KOPT-K1 (cell line): Measurements from ENCODE around the gene SLC45A1.
"Not testable (repeated sequence)": the region's sequence is repeated elsewhere in the genome, so short reads cannot be mapped to it uniquely, and the experiment has no call there.

Experiments used
- H3K27ac ChIP-seq: fragments of 200-600 bp; sonication (generic); 2 replicates; pipeline ENCODE4 v1.5.1; 2016; ENCODE audit warnings: antibody characterized with exemption, mild to moderate bottlenecking, low read depth, low read length; ENCODE audit not compliant: poor library complexity, severe bottlenecking
- H3K36me3 ChIP-seq: fragments of 200-600 bp; sonication (generic); 2 replicates; pipeline ENCODE4 v1.5.1; 2017; ENCODE audit warnings: antibody characterized with exemption, mild to moderate bottlenecking, low read length, moderate library complexity; ENCODE audit not compliant: insufficient read depth
- H3K9me3 ChIP-seq: fragments of 200-600 bp; sonication (generic); 2 replicates; pipeline ENCODE4 v1.5.1; 2017; ENCODE audit warnings: antibody characterized with exemption, low read length, mild to moderate bottlenecking; ENCODE audit not compliant: insufficient read depth, poor library complexity, severe bottlenecking

SLC45A1 gene

GRCh38 chr1:8373581-8374241 is 55.8 kb downstream of the SLC45A1 start:
- no peak overlapping the region for H3K27ac ChIP-seq
- H3K36me3 ChIP-seq: no peaks in the 10 kb centered on the region
- H3K9me3 ChIP-seq: no peaks in the 10 kb centered on the region

- Histone ChIP-seq H3K36me3 (no peaks in the 10 kb centered on the region), H3K27ac (no peak overlapping the region), H3K9me3 (no peaks in the 10 kb centered on the region)
Observed at GRCh38 chr1:8374356-8374755, 56.4 kb downstream of the SLC45A1 start.

GRCh38 chr1:8374812-8375211 is 56.9 kb downstream of the SLC45A1 start:
- H3K27ac ChIP-seq: no peak overlapping the region

GRCh38 chr1:8376358-8376840 is 58.5 kb downstream of the SLC45A1 start:
- Histone ChIP-seq H3K27ac (no peak overlapping the region), H3K36me3 (no peaks in the 10 kb centered on the region), H3K9me3 (no peaks in the 10 kb centered on the region)

More at GRCh38 chr1:8374812-8375211, 56.9 kb downstream of the SLC45A1 start:
- H3K9me3 ChIP-seq: no peaks in the 10 kb centered on the region
- no peaks in the 10 kb centered on the region for H3K36me3 ChIP-seq

- no peaks in the 10 kb centered on the region for H3K9me3 ChIP-seq
- H3K36me3 ChIP-seq: no peaks in the 10 kb centered on the region
- H3K27ac ChIP-seq: no peak overlapping the region
Observed at GRCh38 chr1:8377271-8377981, 59.5 kb downstream of the SLC45A1 start.

- Histone ChIP-seq H3K27ac (no peak overlapping the region), H3K9me3 (no peaks in the 10 kb centered on the region), H3K36me3 (no peaks in the 10 kb centered on the region)
Observed at GRCh38 chr1:8378178-8378577, 60.3 kb downstream of the SLC45A1 start.

- Histone ChIP-seq H3K27ac (no peak overlapping the region), H3K36me3 (no peaks in the 10 kb centered on the region), H3K9me3 (no peaks in the 10 kb centered on the region)
Observed at GRCh38 chr1:8378981-8379470, 61.1 kb downstream of the SLC45A1 start.

GRCh38 chr1:8379513-8380186 is 61.7 kb downstream of the SLC45A1 start:
- H3K27ac ChIP-seq: no peak overlapping the region
- H3K36me3 ChIP-seq: no peaks in the 10 kb centered on the region
- no peaks in the 10 kb centered on the region for H3K9me3 ChIP-seq

GRCh38 chr1:8380310-8380709 is 62.4 kb downstream of the SLC45A1 start:
- not testable (repeated sequence) for H3K36me3 ChIP-seq, H3K27ac ChIP-seq, H3K9me3 ChIP-seq

GRCh38 chr1:8381618-8382017 is 63.7 kb downstream of the SLC45A1 start:
- Histone ChIP-seq H3K36me3 (no peaks in the 10 kb centered on the region), H3K9me3 (no peaks in the 10 kb centered on the region), H3K27ac (no peak overlapping the region)

GRCh38 chr1:8382051-8382505 is 64.2 kb downstream of the SLC45A1 start:
- Histone ChIP-seq H3K36me3 (no peaks in the 10 kb centered on the region), H3K27ac (peak overlapping the region; percentile 46), H3K9me3 (no peaks in the 10 kb centered on the region)

GRCh38 chr1:8382608-8383505 is 64.9 kb downstream of the SLC45A1 start:
- Histone ChIP-seq H3K9me3 (no peaks in the 10 kb centered on the region), H3K36me3 (no peaks in the 10 kb centered on the region), H3K27ac (peak overlapping the region; percentile 46)

- no peaks in the 10 kb centered on the region for H3K9me3 ChIP-seq
- H3K36me3 ChIP-seq: no peaks in the 10 kb centered on the region
- no peak overlapping the region for H3K27ac ChIP-seq
Observed at GRCh38 chr1:8384088-8384487, 66.2 kb downstream of the SLC45A1 start.

GRCh38 chr1:8384577-8384976 is 66.7 kb downstream of the SLC45A1 start:
- no peaks in the 10 kb centered on the region for H3K9me3 ChIP-seq
- H3K27ac ChIP-seq: no peak overlapping the region
- H3K36me3 ChIP-seq: no peaks in the 10 kb centered on the region
